Natural killer cell (primary cell): ENCODE data around the gene YBX3. TPM values are rescaled to one million over a fixed set of nuclear protein-coding genes. Genes with fewer than 3 reads are reported as not detected.
A peak's percentile ranks its signal among the peaks of the same experiment; 100 is the strongest.

Experiments used
- ATAC-seq, 3 donors: fragments of 150-1000 bp in 2 of 3; fragments of 200-7000 bp in 1 of 3; cut with Tn5 transposase; 1 replicate in 1 of 3; 2 replicates in 2 of 3; pipeline ENCODE4 v1.10.0; 2021; ENCODE audit warnings: mild to moderate bottlenecking in 2 of 3, moderate library complexity in 2 of 3
- DNase-seq, 2 donors: peaks; one replicate each; pipeline versions ENCODE4 v3.0.0 to v3.0.0-alpha.2; 2013 to 2021; ENCODE audit warnings: mixed read lengths in 1 of 2
- H3K27ac ChIP-seq: one replicate; pipeline ENCODE4 v1.5.1; 2013; ENCODE audit warnings: mild to moderate bottlenecking, low read length
- H3K27me3 ChIP-seq: one replicate; pipeline ENCODE4 v1.6.1; 2013; ENCODE audit warnings: low read length; ENCODE audit not compliant: control insufficient read depth, insufficient read depth
- H3K36me3 ChIP-seq: one replicate; pipeline ENCODE4 v1.6.1; 2013; ENCODE audit warnings: low read length; ENCODE audit not compliant: control insufficient read depth, insufficient read depth
- H3K4me1 ChIP-seq: one replicate; pipeline ENCODE4 v1.6.1; 2013; ENCODE audit warnings: low read length; ENCODE audit not compliant: control insufficient read depth, insufficient read depth
- H3K4me3 ChIP-seq: one replicate; pipeline ENCODE4 v1.5.1; 2013; ENCODE audit warnings: low read length
- H3K9me3 ChIP-seq: one replicate; pipeline ENCODE4 v1.6.1; 2013; ENCODE audit warnings: low read length; ENCODE audit not compliant: control insufficient read depth, insufficient read depth
- H3K27ac Mint-ChIP-seq, 2 donors: one replicate each; pipeline ENCODE4 v1.8.0; 2022; ENCODE audit warnings: mild to moderate bottlenecking in 2 of 2, mixed read lengths in 2 of 2, moderate library complexity in 1 of 2
- H3K27me3 Mint-ChIP-seq, 2 donors: one replicate each; pipeline ENCODE4 v1.8.0; 2022; ENCODE audit warnings: low read depth in 2 of 2, mixed read lengths in 2 of 2
- H3K36me3 Mint-ChIP-seq: one replicate; pipeline ENCODE4 v1.8.0; 2022; ENCODE audit warnings: mixed read lengths
- H3K4me1 Mint-ChIP-seq, 2 donors: one replicate each; pipeline ENCODE4 v1.8.0; 2022; ENCODE audit warnings: mixed read lengths in 2 of 2
- H3K4me3 Mint-ChIP-seq: one replicate; pipeline ENCODE4 v1.8.0; 2022; ENCODE audit warnings: mild to moderate bottlenecking, moderate library complexity, mixed read lengths
- H3K9me3 Mint-ChIP-seq, 2 donors: one replicate each; pipeline ENCODE4 v1.8.0; 2022; ENCODE audit warnings: mixed read lengths in 2 of 2
- whole genome bisulfite sequencing: methylation state at CpG from one replicate; pipeline ENCODE4 v1.1.7; 2013; ENCODE audit warnings: missing lambda C conversion rate; ENCODE audit not compliant: insufficient coverage; 5-methylcytosine and 5-hydroxymethylcytosine counted together
- intact Hi-C: fragments of 100-400 bp; cut with micrococcal nuclease; formaldehyde crosslinking; loops from one replicate; pipeline ENCODE4 v1.14.2; 2022
- total RNA-seq, 4 donors: library from RNA; stranded (reverse); fragments of 120-200 nt in 1 of 4; gene quantifications; one replicate each; pipeline versions ENCODE4 v1.2.3 to v1.2.4, GENCODE V29; 2013 to 2022
- TF ChIP-seq, protein P1 (sequence below): fragments of 200-600 bp; IDR thresholded peaks from one replicate; pipeline ENCODE4 v1.8.0; 2022; ENCODE audit warnings: antibody characterized with exemption

YBX3 gene
- total RNA-seq, 3 donors from 2014 or later (not counting 1 experiment from before 2014, with no cell fraction given): 13.4 to 36.0 (median 33.0) TPM

DNA sequence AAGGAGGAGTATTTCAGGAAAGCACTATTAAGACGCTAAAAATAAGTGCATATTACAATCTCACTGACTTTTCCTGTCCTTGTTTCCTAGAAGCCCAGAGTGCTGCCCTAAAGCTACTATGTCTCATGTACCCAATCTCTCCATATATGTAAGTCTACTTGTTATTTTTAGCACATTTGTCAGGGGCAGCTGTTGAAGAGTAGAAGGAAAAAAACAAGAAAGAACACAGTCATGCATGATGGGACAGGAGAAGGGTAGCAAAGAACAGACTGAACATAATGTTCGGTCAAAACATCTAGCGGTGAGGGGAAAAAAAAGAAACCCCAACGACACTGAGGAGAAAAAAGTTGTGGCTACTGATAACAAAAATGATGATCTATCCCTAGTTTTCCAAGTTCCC is 14.3 kb downstream of the YBX3 start:
- H3K4me3 Mint-ChIP-seq: no peak overlapping the region

DNA sequence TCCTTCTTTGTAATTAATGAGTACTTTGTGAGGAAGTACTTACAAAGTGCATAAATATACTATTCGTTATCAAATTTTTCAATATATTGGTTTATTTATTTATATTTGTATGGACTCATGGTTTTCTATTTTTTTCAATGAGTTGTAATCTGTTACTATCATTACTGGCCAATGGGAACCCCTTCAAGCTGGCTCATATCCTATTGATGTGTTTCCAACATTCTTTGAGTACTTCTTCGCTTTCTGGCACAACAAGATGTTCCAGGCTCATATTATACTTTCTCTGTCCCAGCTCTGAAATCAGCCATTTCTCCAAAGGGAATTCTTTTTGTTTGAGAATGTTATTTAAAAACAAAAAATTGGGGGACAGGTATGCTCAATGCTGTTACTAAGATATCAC is 17.5 kb downstream of the YBX3 start:
- H3K4me3 ChIP-seq: no peak overlapping the region
- no peak for DNase-seq
- peaks cover 8 to 19% of the 10 kb centered on the region in 2 donors for H3K27me3 Mint-ChIP-seq
- intact Hi-C loops: no loop called here
- no peaks in the 10 kb centered on the region for H3K9me3 Mint-ChIP-seq
- no peaks in the 10 kb centered on the region for H3K9me3 ChIP-seq
- H3K27me3 ChIP-seq: no peaks in the 10 kb centered on the region
- H3K4me3 Mint-ChIP-seq: no peak overlapping the region
- TF ChIP-seq, protein P1, sequence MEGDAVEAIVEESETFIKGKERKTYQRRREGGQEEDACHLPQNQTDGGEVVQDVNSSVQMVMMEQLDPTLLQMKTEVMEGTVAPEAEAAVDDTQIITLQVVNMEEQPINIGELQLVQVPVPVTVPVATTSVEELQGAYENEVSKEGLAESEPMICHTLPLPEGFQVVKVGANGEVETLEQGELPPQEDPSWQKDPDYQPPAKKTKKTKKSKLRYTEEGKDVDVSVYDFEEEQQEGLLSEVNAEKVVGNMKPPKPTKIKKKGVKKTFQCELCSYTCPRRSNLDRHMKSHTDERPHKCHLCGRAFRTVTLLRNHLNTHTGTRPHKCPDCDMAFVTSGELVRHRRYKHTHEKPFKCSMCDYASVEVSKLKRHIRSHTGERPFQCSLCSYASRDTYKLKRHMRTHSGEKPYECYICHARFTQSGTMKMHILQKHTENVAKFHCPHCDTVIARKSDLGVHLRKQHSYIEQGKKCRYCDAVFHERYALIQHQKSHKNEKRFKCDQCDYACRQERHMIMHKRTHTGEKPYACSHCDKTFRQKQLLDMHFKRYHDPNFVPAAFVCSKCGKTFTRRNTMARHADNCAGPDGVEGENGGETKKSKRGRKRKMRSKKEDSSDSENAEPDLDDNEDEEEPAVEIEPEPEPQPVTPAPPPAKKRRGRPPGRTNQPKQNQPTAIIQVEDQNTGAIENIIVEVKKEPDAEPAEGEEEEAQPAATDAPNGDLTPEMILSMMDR: no peak
- H3K4me1 Mint-ChIP-seq: peaks cover 0 to 8% of the 10 kb centered on the region in 2 donors
- no peak for ATAC-seq
- 91% methylated on average over 1 of the region's 2 CpGs for WGBS
- H3K36me3 Mint-ChIP-seq: no peaks in the 10 kb centered on the region
- H3K27ac Mint-ChIP-seq: no peak overlapping the region
- no peak overlapping the region for H3K27ac ChIP-seq
- no peaks in the 10 kb centered on the region for H3K36me3 ChIP-seq
- H3K4me1 ChIP-seq: no peaks in the 10 kb centered on the region

More for the DNA sequence above, 14.3 kb downstream of the YBX3 start:
- Histone ChIP-seq H3K27ac (no peak overlapping the region), H3K27me3 (no peaks in the 10 kb centered on the region), H3K4me3 (no peak overlapping the region), H3K4me1 (no peaks in the 10 kb centered on the region), H3K36me3 (no peaks in the 10 kb centered on the region), H3K9me3 (no peaks in the 10 kb centered on the region)
- H3K27me3 Mint-ChIP-seq: peaks cover 20 to 35% of the 10 kb centered on the region in 2 donors
- ATAC-seq: no peak
- H3K9me3 Mint-ChIP-seq: no peaks in the 10 kb centered on the region
- no peak overlapping the region for H3K27ac Mint-ChIP-seq
- TF ChIP-seq, protein P1: no peak
- 84% methylated on average over 3 of the region's 4 CpGs for WGBS
- H3K36me3 Mint-ChIP-seq: no peaks in the 10 kb centered on the region
- intact Hi-C loops: no loop called here
- H3K4me1 Mint-ChIP-seq: no peaks in the 10 kb centered on the region
- no peak for DNase-seq

- Mint-ChIP-seq H3K9me3 (no peaks in the 10 kb centered on the region), H3K27me3 (peaks cover 0 to 6% of the 10 kb centered on the region in 2 donors), H3K4me3 (no peak overlapping the region), H3K27ac (peak overlapping the region in 1 of 2 donors; percentile 60), H3K36me3 (no peaks in the 10 kb centered on the region), H3K4me1 (peaks cover 0 to 8% of the 10 kb centered on the region in 2 donors)
- Histone ChIP-seq H3K4me3 (no peak overlapping the region), H3K4me1 (no peaks in the 10 kb centered on the region), H3K27me3 (no peaks in the 10 kb centered on the region), H3K36me3 (peaks cover 2% of the 10 kb centered on the region), H3K9me3 (no peaks in the 10 kb centered on the region), H3K27ac (no peak overlapping the region)
- ATAC-seq (no peak), DNase-seq (no peak)
- TF ChIP-seq, protein P1: no peak
- WGBS: 95% methylated on average over 14 of the region's 14 CpGs
- intact Hi-C loops: no loop called here
Observed at GRCh38 chr12:10701843-10702242, 21.3 kb downstream of the YBX3 start.

DNA sequence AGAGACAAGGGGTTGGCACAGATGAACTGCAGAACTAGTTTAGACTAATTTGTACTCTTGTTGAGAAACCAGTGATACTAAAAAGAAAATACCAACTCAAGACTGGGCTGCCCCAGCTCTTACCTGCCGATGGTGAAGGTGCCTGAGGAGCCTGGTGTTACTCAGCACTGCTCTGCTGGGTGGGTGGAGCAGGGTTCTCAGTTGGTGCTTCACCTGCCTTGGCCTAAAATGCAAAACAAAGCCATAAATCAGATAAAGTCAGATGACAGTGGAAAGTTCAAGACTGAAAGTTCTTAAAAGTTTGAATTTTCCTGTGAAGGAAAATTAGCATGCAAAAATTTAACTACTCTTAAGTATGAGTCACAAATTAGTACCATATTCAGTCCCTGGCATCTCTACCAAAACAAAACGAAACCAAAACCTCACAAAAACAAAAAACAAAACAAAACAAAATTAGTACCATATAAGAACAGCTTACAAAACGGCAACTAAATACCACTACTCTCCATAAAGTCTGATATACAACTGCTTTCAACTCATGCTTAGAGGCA is 21.9 kb downstream of the YBX3 start:
- WGBS: 40% methylated on average over 3 of the region's 3 CpGs

More for the DNA sequence above, 21.9 kb downstream of the YBX3 start:
- H3K4me1 Mint-ChIP-seq: peaks cover 0 to 8% of the 10 kb centered on the region in 2 donors
- no peaks in the 10 kb centered on the region for H3K36me3 Mint-ChIP-seq
- Histone ChIP-seq H3K4me1 (no peaks in the 10 kb centered on the region), H3K27ac (no peak overlapping the region), H3K36me3 (peaks cover 2% of the 10 kb centered on the region), H3K27me3 (no peaks in the 10 kb centered on the region), H3K9me3 (no peaks in the 10 kb centered on the region), H3K4me3 (no peak overlapping the region)
- DNase-seq (peak in 1 of 2 donors; percentile 23), ATAC-seq (peak in 2 of 3 donors; percentile 42 to 44)
- peak overlapping the region in 1 of 2 donors; percentile 60 for H3K27ac Mint-ChIP-seq
- peaks cover 2 to 11% of the 10 kb centered on the region in 2 donors for H3K27me3 Mint-ChIP-seq
- intact Hi-C loops: no loop called here
- H3K9me3 Mint-ChIP-seq: no peaks in the 10 kb centered on the region
- TF ChIP-seq, protein P1: no peak
- H3K4me3 Mint-ChIP-seq: no peak overlapping the region
